GM12878 (cell line): Measurements from ENCODE around the gene PNPLA8. TPM values are rescaled to one million over a fixed set of nuclear protein-coding genes. Genes with fewer than 3 reads are reported as not detected.

Experiments used
- ATAC-seq: fragments of 200-7000 bp; cut with Tn5 transposase; 3 replicates; pipeline ENCODE4 v1.9.1; 2020; ENCODE audit warnings: mild to moderate bottlenecking, moderate library complexity
- BruUV-seq: library from RNA; stranded (reverse); fragments of 400-500 nt; replicated peaks from 2 replicates; lab custom pipeline; 2021; lab: Mats Ljungman, UMichigan
- CTCF ChIA-PET: fragments of 300-600 bp; sonication (Branson Sonifier 250); formaldehyde crosslinking; extraction: SDS; loops from one replicate; lab custom pipeline; 2021; ENCODE audit warnings: inconsistent platforms; lab: Yijun Ruan, JAX
- POLR2A ChIA-PET: fragments of 350-600 bp; formaldehyde crosslinking; extraction: SDS; loops from one replicate; lab custom pipeline; 2021; ENCODE audit warnings: inconsistent platforms; lab: Charles Lee
- RAD21 ChIA-PET: fragments of 300-600 bp; sonication (Branson Sonifier 250); formaldehyde crosslinking; loops from one replicate; lab custom pipeline; 2023; ENCODE audit warnings: antibody characterized with exemption; ENCODE audit not compliant: unreplicated experiment; lab: Charles Lee
- SMC1A ChIA-PET: fragments of 300-600 bp; sonication (Branson Sonifier 250); formaldehyde crosslinking; loops from one replicate; lab custom pipeline; 2023; ENCODE audit not compliant: unreplicated experiment, uncharacterized antibody; lab: Charles Lee
- DNase-seq: peaks from one replicate; pipeline ENCODE4 v3.0.0-alpha.2; 2011; ENCODE audit warnings: low read depth, low spot score
- FAIRE-seq: peaks from 3 replicates; lab custom pipeline; 2011; peaks lifted over from hg19 to GRCh38; lab: Jason Lieb, UNC
- H2AFZ ChIP-seq: 2 replicates; pipeline ENCODE4 v1.6.0; 2011; ENCODE audit warnings: low read depth, low read length, control low read depth; ENCODE audit not compliant: control insufficient read depth
- H3K27ac ChIP-seq: 2 replicates; pipeline ENCODE4 v1.5.1; 2011; ENCODE audit warnings: control low read depth; ENCODE audit not compliant: control insufficient read depth, insufficient read depth
- H3K27me3 ChIP-seq, 2 experiments: replicated peaks in 1 of 2; 2 replicates each; pipeline versions ENCODE4 v1.6.0 to v1.6.1; 2011; ENCODE audit warnings: low read length in 1 of 2; ENCODE audit not compliant: control insufficient read depth in 2 of 2, insufficient read depth in 2 of 2
- H3K36me3 ChIP-seq, 2 experiments: 2 replicates each; pipeline ENCODE4 v1.5.1; 2011; ENCODE audit warnings: low read length in 1 of 2; ENCODE audit not compliant: control insufficient read depth in 2 of 2, insufficient read depth in 2 of 2
- H3K4me1 ChIP-seq: 2 replicates; pipeline ENCODE4 v1.6.1; 2011; ENCODE audit warnings: mild to moderate bottlenecking, low read length, moderate library complexity, mixed read lengths; ENCODE audit not compliant: control insufficient read depth, insufficient read depth
- H3K4me2 ChIP-seq: 2 replicates; pipeline ENCODE4 v1.6.0; 2011; ENCODE audit warnings: control low read depth; ENCODE audit not compliant: control insufficient read depth, insufficient read depth
- H3K4me3 ChIP-seq: fragments of 200-600 bp; sonication (generic); 2 replicates; pipeline ENCODE4 v1.5.1; 2016
- H3K79me2 ChIP-seq: 2 replicates; pipeline ENCODE4 v1.6.0; 2011; ENCODE audit warnings: low read length; ENCODE audit not compliant: control insufficient read depth, insufficient read depth
- H3K9ac ChIP-seq: 2 replicates; pipeline ENCODE4 v1.8.0; 2011; ENCODE audit warnings: low read length, control low read depth, mixed read lengths; ENCODE audit not compliant: control insufficient read depth, insufficient read depth
- H3K9me3 ChIP-seq: replicated peaks from 3 replicates; pipeline ENCODE4 v1.5.1; 2011; ENCODE audit warnings: mild to moderate bottlenecking, low read length; ENCODE audit not compliant: control insufficient read depth, insufficient read depth
- H4K20me1 ChIP-seq: 2 replicates; pipeline ENCODE4 v1.6.0; 2011; ENCODE audit not compliant: control insufficient read depth, insufficient read depth
- BACH1 ChIP-seq: fragments of 450-650 bp; IDR thresholded peaks from 2 replicates; pipeline ENCODE4 v1.6.1; 2017; ENCODE audit warnings: mild to moderate bottlenecking, borderline replicate concordance
- CBX5 ChIP-seq: sonication (generic); IDR thresholded peaks from 2 replicates; pipeline ENCODE4 v1.6.1; 2016; ENCODE audit warnings: low read depth, moderate library complexity, mild to moderate bottlenecking, inconsistent platforms
- GATAD2B ChIP-seq: fragments of 450-650 bp; conservative IDR thresholded peaks from 2 replicates; pipeline ENCODE4 v1.6.1; 2017; ENCODE audit warnings: low read depth, mild to moderate bottlenecking, moderate library complexity
- MEF2B ChIP-seq: fragments of 450-650 bp; IDR thresholded peaks from 2 replicates; pipeline ENCODE4 v1.6.1; 2018; ENCODE audit warnings: mild to moderate bottlenecking, moderate library complexity; ENCODE audit not compliant: partially characterized antibody, poor library complexity, severe bottlenecking
- NBN ChIP-seq: fragments of 450-650 bp; IDR thresholded peaks from 2 replicates; pipeline ENCODE4 v1.6.1; 2016
- NFYA ChIP-seq: IDR thresholded peaks from 2 replicates; pipeline ENCODE4 v1.6.1; 2011; ENCODE audit warnings: low read depth, mild to moderate bottlenecking, low read length, improper control_type of control experiment, borderline replicate concordance
- POLR2A ChIP-seq: IDR thresholded peaks from 2 replicates; pipeline ENCODE4 v1.6.1; 2011; ENCODE audit warnings: low read depth, mild to moderate bottlenecking, low read length
- SPI1 ChIP-seq: IDR thresholded peaks from 2 replicates; pipeline ENCODE4 v1.6.1; 2011; ENCODE audit warnings: low read depth, mild to moderate bottlenecking, low read length, moderate library complexity, borderline replicate concordance; ENCODE audit not compliant: insufficient read depth
- STAT1 ChIP-seq: fragments of 450-650 bp; conservative IDR thresholded peaks from 2 replicates; pipeline ENCODE4 v1.6.1; 2014; ENCODE audit warnings: antibody characterized with exemption, mild to moderate bottlenecking
- TCF3 ChIP-seq: IDR thresholded peaks from 2 replicates; pipeline ENCODE4 v1.6.1; 2012; ENCODE audit warnings: low read depth, mild to moderate bottlenecking, low read length, borderline replicate concordance; ENCODE audit not compliant: insufficient read depth
- WGBS: methylation state at CpG from one replicate; pipeline ENCODE4 v1.1.6; 2016; ENCODE audit warnings: low lambda C conversion rate; ENCODE audit not compliant: insufficient replicate concordance, insufficient coverage; ENCODE audit errors: missing lambda C conversion rate; 5-methylcytosine and 5-hydroxymethylcytosine counted together
- in situ Hi-C: fragments of 300-500 bp; cut with MboI; formaldehyde crosslinking; loops from 9 replicates; pipeline ENCODE4 v1.14.3; 2018; ENCODE audit warnings: mixed read lengths
- intact Hi-C: fragments of 100-400 bp; cut with micrococcal nuclease; formaldehyde crosslinking; loops from one replicate; pipeline ENCODE4 v1.14.2; 2022; ENCODE audit not compliant: unreplicated experiment
- polyA plus RNA-seq, 11 experiments: library from polyadenylated mRNA; depleted of rRNA in 4 of 11; unstranded in 6 of 11; stranded (reverse) in 5 of 11; fragments of >200 nt; fragmentation: Nextera tagmentation in 4 of 11; fragmentation: Illumina TruSeq in 1 of 11; extraction: Ambion mirVana in 4 of 11; extraction: Trizol in 1 of 11; gene quantifications; 1 replicate in 1 of 11; 2 replicates in 10 of 11; pipeline versions ENCODE4 v1.2.1 to v1.2.3, GENCODE V29; 2011 to 2016; ENCODE audit warnings: inconsistent platforms in 2 of 11, missing spikeins in 2 of 11, low read depth in 1 of 11
- total RNA-seq, 4 experiments: library from RNA; depleted of rRNA in 3 of 4; stranded (reverse); fragments of >200 nt in 3 of 4; fragmentation: Illumina TruSeq in 1 of 4; extraction: Trizol in 1 of 4; gene quantifications; 2 replicates each; pipeline versions ENCODE4 v1.2.1 to v1.2.3, GENCODE V29; 2013 to 2021
- TF ChIP-seq, protein P1 (sequence below), 3 experiments: IDR thresholded peaks in 2 of 3; conservative IDR thresholded peaks in 1 of 3; 2 replicates each; pipeline ENCODE4 v1.5.1; 2011; ENCODE audit warnings: low read depth in 3 of 3, low read length in 3 of 3, mild to moderate bottlenecking in 3 of 3, control low read depth in 2 of 3, moderate library complexity in 2 of 3, inconsistent platforms in 1 of 3, mixed read lengths in 1 of 3; ENCODE audit not compliant: control insufficient read depth in 2 of 3, insufficient read depth in 1 of 3; ENCODE audit errors: extremely low read depth in 1 of 3
- TF ChIP-seq, protein P2 (sequence below): fragments of 450-650 bp; IDR thresholded peaks from 2 replicates; pipeline ENCODE4 v1.6.1; 2016; ENCODE audit warnings: mild to moderate bottlenecking
- TF ChIP-seq, protein P3 (sequence below): fragments of 450-650 bp; conservative IDR thresholded peaks from 2 replicates; pipeline ENCODE4 v1.6.1; 2017; ENCODE audit warnings: mild to moderate bottlenecking, moderate library complexity
- TF ChIP-seq, protein P4 (sequence below): fragments of 450-650 bp; formaldehyde crosslinking; IDR thresholded peaks from 2 replicates; pipeline ENCODE4 v1.4.0; 2022; ENCODE audit warnings: mild to moderate bottlenecking, moderate library complexity

PNPLA8 gene
- total and polyA plus RNA-seq, 10 of the 15 experiments (the other 5 are each of a cell fraction or from before 2014, with no cell fraction given): 8.0 to 16.3 (median 12.2) TPM

DNA sequence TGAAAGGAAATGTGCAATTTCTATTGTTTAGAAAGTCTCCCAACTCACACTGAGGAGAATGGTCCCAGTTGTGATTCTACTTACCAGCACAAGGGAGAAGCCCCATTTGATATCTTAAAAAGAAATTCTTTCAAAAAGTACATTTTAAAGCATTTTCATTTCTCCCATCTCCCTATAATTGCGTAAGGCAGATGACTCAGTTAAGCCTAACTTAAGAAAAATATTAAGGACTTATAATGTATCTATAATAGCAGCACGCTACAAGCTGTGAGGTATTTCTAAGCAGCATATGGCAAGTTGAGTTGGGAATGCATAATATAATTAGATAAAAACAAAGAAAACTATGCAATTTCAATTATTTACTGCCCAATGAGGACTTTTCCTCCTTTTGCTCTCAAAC lies 61.2 kb downstream of the PNPLA8 start:
- DNase-seq (no peak), FAIRE-seq (no peak), ATAC-seq (no peak)
- Histone ChIP-seq H3K4me1 (no peaks in the 10 kb centered on the region), H3K79me2 (no peaks in the 10 kb centered on the region), H3K36me3 (no peaks in the 10 kb centered on the region), H3K9me3 (no peaks in the 10 kb centered on the region), H3K9ac (no peak overlapping the region), H4K20me1 (no peaks in the 10 kb centered on the region), H3K4me3 (no peak overlapping the region), H3K4me2 (no peak overlapping the region), H2AFZ (no peak overlapping the region), H3K27me3 (peaks cover 2% of the 10 kb centered on the region in 2 experiments; a peak in 3 of 4 replicates), H3K27ac (no peak overlapping the region)
- TF ChIP-seq, protein P1, sequence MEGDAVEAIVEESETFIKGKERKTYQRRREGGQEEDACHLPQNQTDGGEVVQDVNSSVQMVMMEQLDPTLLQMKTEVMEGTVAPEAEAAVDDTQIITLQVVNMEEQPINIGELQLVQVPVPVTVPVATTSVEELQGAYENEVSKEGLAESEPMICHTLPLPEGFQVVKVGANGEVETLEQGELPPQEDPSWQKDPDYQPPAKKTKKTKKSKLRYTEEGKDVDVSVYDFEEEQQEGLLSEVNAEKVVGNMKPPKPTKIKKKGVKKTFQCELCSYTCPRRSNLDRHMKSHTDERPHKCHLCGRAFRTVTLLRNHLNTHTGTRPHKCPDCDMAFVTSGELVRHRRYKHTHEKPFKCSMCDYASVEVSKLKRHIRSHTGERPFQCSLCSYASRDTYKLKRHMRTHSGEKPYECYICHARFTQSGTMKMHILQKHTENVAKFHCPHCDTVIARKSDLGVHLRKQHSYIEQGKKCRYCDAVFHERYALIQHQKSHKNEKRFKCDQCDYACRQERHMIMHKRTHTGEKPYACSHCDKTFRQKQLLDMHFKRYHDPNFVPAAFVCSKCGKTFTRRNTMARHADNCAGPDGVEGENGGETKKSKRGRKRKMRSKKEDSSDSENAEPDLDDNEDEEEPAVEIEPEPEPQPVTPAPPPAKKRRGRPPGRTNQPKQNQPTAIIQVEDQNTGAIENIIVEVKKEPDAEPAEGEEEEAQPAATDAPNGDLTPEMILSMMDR (IDR thresholded peaks at IDR 0.05 in 2 of 3, conservative IDR thresholded peaks at IDR 0.05 in 1 of 3; ENCODE audit: control insufficient read depth in 2 of 3, extremely low read depth in 1 of 3, insufficient read depth in 1 of 3, low read depth in 3 of 3, low read length in 3 of 3): no peak
- TF ChIP-seq NBN (no peak), NFYA (no peak), MEF2B (no peak), STAT1 (no peak), BACH1 (no peak), SPI1 (no peak), TCF3 (no peak), POLR2A (no peak), CBX5 (no peak), GATAD2B (no peak)
- TF ChIP-seq, protein P2, sequence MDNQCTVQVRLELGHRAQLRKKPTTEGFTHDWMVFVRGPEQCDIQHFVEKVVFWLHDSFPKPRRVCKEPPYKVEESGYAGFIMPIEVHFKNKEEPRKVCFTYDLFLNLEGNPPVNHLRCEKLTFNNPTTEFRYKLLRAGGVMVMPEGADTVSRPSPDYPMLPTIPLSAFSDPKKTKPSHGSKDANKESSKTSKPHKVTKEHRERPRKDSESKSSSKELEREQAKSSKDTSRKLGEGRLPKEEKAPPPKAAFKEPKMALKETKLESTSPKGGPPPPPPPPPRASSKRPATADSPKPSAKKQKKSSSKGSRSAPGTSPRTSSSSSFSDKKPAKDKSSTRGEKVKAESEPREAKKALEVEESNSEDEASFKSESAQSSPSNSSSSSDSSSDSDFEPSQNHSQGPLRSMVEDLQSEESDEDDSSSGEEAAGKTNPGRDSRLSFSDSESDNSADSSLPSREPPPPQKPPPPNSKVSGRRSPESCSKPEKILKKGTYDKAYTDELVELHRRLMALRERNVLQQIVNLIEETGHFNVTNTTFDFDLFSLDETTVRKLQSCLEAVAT: no peak
- TF ChIP-seq, protein P3, sequence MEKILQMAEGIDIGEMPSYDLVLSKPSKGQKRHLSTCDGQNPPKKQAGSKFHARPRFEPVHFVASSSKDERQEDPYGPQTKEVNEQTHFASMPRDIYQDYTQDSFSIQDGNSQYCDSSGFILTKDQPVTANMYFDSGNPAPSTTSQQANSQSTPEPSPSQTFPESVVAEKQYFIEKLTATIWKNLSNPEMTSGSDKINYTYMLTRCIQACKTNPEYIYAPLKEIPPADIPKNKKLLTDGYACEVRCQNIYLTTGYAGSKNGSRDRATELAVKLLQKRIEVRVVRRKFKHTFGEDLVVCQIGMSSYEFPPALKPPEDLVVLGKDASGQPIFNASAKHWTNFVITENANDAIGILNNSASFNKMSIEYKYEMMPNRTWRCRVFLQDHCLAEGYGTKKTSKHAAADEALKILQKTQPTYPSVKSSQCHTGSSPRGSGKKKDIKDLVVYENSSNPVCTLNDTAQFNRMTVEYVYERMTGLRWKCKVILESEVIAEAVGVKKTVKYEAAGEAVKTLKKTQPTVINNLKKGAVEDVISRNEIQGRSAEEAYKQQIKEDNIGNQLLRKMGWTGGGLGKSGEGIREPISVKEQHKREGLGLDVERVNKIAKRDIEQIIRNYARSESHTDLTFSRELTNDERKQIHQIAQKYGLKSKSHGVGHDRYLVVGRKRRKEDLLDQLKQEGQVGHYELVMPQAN: no peak
- TF ChIP-seq, protein P4, sequence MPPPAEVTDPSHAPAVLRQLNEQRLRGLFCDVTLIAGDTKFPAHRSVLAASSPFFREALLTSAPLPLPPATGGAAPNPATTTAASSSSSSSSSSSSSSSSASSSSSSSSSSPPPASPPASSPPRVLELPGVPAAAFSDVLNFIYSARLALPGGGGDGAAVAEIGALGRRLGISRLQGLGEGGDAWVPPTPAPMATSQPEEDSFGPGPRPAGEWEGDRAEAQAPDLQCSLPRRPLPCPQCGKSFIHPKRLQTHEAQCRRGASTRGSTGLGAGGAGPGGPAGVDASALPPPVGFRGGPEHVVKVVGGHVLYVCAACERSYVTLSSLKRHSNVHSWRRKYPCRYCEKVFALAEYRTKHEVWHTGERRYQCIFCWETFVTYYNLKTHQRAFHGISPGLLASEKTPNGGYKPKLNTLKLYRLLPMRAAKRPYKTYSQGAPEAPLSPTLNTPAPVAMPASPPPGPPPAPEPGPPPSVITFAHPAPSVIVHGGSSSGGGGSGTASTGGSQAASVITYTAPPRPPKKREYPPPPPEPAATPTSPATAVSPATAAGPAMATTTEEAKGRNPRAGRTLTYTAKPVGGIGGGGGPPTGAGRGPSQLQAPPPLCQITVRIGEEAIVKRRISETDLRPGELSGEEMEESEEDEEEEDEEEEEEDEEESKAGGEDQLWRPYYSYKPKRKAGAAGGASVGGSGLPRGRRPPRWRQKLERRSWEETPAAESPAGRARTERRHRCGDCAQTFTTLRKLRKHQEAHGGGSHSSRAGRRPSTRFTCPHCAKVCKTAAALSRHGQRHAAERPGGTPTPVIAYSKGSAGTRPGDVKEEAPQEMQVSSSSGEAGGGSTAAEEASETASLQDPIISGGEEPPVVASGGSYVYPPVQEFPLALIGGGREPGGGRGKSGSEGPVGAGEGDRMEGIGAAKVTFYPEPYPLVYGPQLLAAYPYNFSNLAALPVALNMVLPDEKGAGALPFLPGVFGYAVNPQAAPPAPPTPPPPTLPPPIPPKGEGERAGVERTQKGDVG (CRISPR knock-in tag): no peak
- SMC1A ChIA-PET: interaction anchor here (0.8 to 0.9 kb wide), 2 partner anchors 277 to 1708 kb away, joined by 3 read pairs; no protein-coding TSS in a partner anchor
- RAD21 ChIA-PET: no interaction called here
- in situ Hi-C loops (no loop called here), intact Hi-C loops (loop anchor here (5.0 kb wide), 1 partner anchor 352 kb away; no protein-coding TSS in a partner anchor)
- POLR2A ChIA-PET: interaction anchor here (0.5 kb wide), 1 partner anchor 1314 kb away, joined by 4 read pairs; no protein-coding TSS in a partner anchor
- no TSS peak for BruUV-seq
- CTCF ChIA-PET: interaction anchor here (1.0 to 1.5 kb wide), 4 partner anchors 12 to 282 kb away, joined by 3 to 7 read pairs (median 5); no protein-coding TSS in a partner anchor
- WGBS: 78% methylated on average over 2 of the region's 2 CpGs
